Fibroblast of skin of scalp (primary cell): ENCODE data around the gene HNRNPUL1.
"Not testable (repeated sequence)": the region's sequence is repeated elsewhere in the genome, so short reads cannot be mapped to it uniquely, and the experiment has no call there.

Experiments
- DNase-seq: peaks from one replicate; pipeline ENCODE4 v3.0.0-alpha.2; 2013

The HNRNPUL1 gene

DNA sequence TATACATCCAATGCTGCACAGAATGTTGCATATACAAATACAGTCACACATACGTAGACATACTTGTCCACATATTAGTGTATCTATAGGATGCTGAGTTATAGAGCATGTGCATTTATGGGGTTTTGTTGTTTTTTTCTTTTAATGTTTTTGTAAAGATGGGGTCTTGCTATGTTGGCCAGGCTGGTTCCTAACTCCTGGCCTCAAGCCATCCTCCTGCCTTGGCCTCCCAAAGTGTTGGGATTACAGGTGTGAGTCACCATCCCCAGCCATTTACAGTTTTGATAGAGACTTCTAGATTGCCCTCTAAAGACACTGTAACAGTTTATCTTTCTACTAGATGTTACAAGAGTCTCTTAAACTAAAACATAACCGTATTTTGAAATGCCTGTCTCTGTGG lies 14.3 kb downstream of the HNRNPUL1 start:
- DNase-seq, result no peak

- DNase-seq, result no peak
Observed at GRCh38 chr19:41288673-41289530, 24.7 kb downstream of the HNRNPUL1 start.

GRCh38 chr19:41289814-41290213 lies 25.6 kb downstream of the HNRNPUL1 start:
- not testable (repeated sequence) for DNase-seq

DNA sequence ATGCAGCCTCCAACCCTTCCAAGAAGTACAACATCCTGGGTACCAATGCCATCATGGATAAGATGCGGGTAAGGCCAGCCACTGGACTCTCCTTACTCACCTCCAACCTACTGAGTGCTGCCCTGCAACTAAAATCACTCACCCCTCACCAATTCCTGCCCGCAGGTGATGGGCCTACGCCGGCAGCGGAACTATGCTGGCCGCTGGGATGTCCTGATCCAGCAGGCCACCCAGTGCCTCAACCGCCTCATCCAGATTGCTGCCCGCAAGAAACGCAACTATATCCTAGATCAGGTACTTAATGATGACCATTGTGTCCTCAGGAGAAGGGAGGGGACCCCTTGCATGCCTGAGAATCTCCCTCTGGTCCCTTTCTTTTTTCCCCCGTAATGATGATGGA lies 30.2 kb downstream of the HNRNPUL1 start:
- DNase-seq, result no peak

DNA sequence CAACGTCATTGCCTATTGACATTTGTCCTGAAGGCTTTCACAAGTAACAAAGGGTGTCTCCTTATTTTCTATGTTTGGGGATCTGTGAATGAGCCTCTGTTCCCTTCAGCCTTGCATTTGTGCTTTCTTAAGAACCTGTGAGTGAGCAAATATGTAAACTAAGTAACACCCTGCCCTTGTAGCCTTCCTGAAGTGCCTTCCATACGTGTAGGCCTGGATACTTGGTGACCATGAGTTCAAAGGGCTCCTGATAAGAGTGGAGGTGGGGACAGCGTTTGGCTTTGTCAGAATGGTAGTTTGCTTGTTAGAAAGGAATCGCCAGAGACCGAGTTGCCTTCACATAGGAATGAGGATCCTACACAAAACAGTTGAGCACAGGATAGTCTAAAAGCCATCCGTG lies 31.3 kb downstream of the HNRNPUL1 start:
- DNase-seq, result no peak

- DNase-seq, result no peak
Observed at GRCh38 chr19:41296433-41296871, 32.3 kb downstream of the HNRNPUL1 start.

DNA sequence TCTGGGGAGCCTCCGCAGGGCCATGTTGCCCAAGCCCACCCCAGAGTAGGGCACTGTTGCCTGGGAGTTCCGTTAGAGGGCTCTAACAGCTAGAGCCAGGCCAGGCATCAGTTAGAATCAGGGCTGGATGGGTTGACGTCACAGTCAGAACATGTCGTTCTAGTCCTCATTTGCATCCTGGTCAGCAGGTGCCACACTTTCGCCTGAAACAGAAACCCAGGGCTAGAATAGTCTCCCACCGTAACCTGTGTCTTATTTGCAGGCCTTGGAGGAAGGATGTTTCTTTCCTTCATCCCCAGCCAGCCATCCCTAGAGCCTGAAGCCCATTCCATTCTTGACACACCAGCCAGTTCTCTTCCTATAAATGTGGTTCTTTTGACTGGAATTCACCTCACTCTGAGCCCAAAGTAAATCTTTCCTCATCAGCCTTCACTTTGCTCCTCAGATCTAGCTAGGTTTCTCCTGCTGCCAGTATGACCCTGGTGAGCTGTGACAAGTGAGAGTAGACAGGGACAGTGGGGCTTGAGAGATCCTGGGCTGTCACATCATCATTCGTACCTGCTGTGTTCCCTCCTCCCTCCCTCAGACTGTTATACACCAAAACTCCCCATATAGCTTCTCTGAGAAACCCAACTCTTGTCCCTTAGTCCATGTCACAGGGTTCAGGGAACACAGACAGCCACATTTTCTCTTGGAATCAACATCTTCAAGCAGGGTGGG lies 33.6 kb downstream of the HNRNPUL1 start:
- DNase-seq, result no peak

- peak; percentile 56 for DNase-seq
Observed at GRCh38 chr19:41298348-41298964, 34.3 kb downstream of the HNRNPUL1 start.

DNA sequence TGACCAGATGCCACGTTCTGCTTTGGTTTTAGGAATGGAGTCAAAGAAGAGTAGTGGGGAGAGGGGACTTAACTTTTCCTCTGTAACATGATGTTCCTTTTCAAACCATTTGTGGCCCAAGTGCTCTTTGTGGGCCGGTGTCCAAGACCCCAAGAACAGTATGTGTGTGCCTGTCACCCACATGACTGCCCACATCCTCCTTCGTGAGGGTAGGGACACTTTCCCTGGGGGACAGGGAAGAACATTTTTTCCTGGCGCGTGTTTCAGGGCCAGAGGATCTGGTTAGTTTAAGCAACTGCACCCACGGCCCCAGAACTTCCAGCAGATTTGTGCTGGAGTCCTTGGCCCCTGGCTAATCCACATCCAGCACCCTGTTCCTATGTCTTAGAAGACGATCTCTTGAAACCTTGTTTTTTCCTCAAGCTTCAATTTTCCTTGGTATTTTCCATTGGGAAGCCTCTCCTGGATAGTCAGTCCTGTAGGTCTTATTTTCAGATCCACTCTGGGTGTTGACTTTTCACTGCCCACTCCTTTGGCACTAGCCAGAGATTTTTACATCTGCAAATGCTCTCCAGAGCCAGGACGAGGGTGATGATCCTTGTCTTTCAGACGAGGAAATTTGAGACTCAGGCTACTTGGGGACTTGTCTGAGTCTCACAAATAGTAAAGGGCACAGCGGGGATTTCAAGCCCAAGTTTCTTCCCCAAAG lies 35.0 kb downstream of the HNRNPUL1 start:
- DNase-seq, result no peak

GRCh38 chr19:41299755-41300089 lies 35.5 kb downstream of the HNRNPUL1 start:
- peak; percentile 43 for DNase-seq

- DNase-seq, result no peak
Observed at GRCh38 chr19:41300555-41300954, 36.4 kb downstream of the HNRNPUL1 start.

GRCh38 chr19:41302624-41303351 lies 38.6 kb downstream of the HNRNPUL1 start:
- no peak for DNase-seq

- no peak for DNase-seq
Observed at GRCh38 chr19:41303954-41304353, 39.8 kb downstream of the HNRNPUL1 start.

DNA sequence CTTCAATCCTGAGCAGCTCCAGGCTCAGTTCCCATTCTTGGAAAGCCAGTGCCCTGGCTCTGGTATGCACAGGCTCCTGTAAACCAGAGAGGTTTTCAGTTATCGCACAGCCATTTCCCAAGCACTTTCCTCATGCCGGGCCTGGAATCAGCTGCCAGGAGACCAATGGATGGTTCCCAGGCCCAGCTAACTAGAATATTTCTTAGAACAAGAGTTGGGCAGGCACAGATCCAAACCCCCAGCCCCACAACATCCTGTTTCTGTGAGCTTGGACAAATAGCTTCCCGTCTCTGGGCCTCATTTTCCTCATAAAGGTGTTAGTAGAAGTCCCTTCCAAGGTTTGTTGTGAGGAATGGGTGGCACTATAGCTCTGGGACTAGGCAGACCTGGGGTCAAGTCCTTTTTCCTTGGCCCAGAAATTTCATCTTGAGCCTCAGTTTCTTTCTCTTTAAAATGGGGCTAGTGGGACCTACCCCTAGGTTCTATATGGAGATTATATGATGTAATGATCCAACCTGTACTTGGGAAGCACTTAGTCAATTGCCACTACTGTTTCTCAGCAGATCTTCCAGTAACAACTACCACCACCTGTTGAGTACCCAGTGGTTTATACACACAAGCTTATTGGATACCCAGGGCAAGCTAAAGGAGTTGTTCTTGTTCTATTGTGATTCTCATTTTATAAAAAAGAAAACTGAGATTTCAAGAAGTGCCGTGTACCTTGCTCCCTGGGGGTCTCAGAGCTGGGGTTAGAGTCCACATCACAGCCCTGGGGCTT lies 40.7 kb downstream of the HNRNPUL1 start:
- no peak for DNase-seq

- DNase-seq, result no peak
Observed at GRCh38 chr19:41305927-41306793, 42.0 kb downstream of the HNRNPUL1 start.

GRCh38 chr19:41307090-41307875 lies 43.1 kb downstream of the HNRNPUL1 start:
- DNase-seq, result no peak

DNA sequence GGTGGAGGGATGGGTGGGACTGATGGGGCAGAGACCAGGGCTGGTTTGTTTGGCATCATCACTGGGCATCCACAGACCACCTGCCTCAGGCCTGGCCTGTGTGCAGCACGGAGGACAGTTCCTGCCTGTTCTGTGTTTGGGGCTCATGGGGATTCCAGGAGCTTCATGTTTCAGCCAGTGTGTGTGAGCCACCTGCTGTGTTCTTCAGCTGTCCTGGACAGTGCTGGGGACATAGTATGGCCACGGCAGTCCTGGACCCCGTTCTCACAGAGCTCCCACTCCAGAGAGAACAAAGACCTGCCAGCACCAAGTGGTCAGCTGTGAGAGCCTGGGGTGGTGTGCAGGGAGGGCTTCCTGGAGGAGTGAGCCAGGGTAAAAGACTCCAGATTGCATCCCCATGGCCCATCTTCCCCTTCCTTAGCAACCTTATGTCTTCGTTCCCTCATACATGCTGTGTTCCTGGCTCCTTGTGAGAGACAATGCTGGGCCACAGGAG lies 43.8 kb downstream of the HNRNPUL1 start:
- DNase-seq, result no peak

- peak; percentile 91 for DNase-seq
Observed at GRCh38 chr19:41308450-41309179, 44.4 kb downstream of the HNRNPUL1 start.
